IMR-90 (cell line): ENCODE results near the gene CNST.

Source experiments
- BHLHE40 ChIP-seq: fragments of 150-350 bp; IDR thresholded peaks from 2 replicates; pipeline ENCODE4 v1.6.1; 2016; ENCODE audit warnings: mild to moderate bottlenecking, low read depth, low read length
- POLR2A ChIP-seq: IDR thresholded peaks from 2 replicates; pipeline ENCODE4 v1.6.1; 2012; ENCODE audit warnings: mild to moderate bottlenecking, low read depth, low read length
- RAD21 ChIP-seq: IDR thresholded peaks from 2 replicates; pipeline ENCODE4 v1.6.1; 2012; ENCODE audit warnings: low read length, improper control_type of control experiment
- TF ChIP-seq, protein P1 (sequence below): conservative IDR thresholded peaks from 2 replicates; pipeline ENCODE4 v1.5.1; 2012; ENCODE audit warnings: mild to moderate bottlenecking, low read depth, low read length, improper control_type of control experiment

DNA sequence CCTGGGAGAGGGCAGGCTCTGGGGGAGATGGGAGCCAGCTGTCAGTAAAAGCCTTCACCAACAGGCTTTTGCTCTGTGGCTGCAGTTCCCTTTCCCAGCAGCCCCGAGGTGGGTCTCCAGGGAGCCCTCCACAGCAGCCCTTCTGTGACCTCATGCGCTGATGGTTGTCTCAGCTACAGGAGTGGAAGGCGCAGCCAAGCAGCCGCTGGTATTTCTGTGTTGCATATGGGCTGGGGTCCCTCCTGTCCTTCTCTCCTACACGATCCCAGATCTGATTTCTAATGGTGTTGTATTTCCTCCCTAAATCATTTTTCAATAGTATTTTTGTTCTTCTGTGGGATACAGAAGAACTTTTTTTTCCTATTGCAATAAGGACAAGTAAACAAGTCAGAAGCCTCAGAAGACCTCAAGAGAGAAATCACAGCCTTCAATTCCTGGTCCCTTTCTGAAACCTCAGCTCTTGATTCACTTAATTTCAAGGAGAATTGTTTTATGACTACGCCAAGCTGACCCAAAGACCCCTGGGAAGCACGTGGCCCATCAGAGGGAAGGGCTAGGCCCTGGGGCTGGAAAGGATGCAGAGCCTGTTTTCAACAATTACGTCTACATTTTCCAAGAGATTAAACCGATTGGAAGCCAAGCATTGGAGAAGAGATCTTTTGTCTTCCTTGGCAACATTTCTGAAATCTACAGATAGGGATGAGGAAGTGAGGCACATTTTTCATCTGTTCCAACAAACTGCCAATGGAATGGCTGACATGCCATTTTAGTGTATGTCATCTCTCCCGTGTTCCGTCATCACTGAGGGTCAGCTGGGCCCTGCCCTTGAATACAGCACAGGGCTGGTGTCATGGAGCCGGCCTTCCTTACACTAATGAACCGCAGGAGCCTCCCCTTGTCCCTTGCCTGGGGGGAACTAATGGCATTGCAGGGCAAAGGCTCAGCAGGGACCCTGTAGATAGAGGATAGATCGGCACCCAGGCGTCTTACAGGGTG is 115.9 kb downstream of the CNST start:
- TF ChIP-seq POLR2A (no peak), RAD21 (no peak), BHLHE40 (no peak)
- TF ChIP-seq, protein P1, sequence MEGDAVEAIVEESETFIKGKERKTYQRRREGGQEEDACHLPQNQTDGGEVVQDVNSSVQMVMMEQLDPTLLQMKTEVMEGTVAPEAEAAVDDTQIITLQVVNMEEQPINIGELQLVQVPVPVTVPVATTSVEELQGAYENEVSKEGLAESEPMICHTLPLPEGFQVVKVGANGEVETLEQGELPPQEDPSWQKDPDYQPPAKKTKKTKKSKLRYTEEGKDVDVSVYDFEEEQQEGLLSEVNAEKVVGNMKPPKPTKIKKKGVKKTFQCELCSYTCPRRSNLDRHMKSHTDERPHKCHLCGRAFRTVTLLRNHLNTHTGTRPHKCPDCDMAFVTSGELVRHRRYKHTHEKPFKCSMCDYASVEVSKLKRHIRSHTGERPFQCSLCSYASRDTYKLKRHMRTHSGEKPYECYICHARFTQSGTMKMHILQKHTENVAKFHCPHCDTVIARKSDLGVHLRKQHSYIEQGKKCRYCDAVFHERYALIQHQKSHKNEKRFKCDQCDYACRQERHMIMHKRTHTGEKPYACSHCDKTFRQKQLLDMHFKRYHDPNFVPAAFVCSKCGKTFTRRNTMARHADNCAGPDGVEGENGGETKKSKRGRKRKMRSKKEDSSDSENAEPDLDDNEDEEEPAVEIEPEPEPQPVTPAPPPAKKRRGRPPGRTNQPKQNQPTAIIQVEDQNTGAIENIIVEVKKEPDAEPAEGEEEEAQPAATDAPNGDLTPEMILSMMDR, result no peak
